ENCODE results near the gene SSNA1.

DNA sequence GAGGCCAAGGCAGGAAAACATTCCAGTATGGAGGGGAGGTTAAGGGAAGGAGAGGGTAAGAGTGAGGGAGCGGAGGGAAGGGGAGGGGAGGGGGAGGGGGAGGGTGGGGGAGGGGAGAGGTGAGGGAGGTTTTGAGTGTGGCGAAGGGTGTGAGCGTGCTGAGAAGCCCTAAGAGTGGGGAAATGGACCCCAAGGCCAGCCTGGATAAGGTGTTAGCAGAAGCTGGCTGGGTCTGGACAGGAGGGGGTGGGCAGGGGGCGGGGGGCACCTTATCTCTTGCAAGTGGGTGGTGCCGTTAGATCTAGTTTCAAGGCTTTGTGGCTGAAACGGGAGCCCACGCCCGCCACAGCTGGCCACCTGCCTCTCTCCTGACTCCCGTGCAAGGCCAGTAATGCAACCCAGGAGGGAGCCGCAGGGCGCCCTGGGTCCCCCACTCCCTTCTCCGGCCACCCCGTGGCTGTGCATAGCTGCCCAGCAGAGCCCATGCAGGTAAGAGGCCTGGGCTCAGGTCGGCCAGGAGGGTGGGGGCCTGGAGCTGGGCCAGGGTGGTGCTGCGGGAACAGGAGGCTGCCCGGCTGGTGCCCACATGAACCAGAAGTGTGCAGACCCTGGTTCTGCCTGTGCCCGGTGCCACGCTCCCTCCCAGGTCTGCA, 39.5 kb downstream of the SSNA1 start:
- no peak for TF ChIP-seq EZH2phosphoT487 (IDR thresholded peaks at IDR 0.05; ENCODE audit: low read depth, severe bottlenecking, unreplicated experiment)
- TF ChIP-seq, protein P1, sequence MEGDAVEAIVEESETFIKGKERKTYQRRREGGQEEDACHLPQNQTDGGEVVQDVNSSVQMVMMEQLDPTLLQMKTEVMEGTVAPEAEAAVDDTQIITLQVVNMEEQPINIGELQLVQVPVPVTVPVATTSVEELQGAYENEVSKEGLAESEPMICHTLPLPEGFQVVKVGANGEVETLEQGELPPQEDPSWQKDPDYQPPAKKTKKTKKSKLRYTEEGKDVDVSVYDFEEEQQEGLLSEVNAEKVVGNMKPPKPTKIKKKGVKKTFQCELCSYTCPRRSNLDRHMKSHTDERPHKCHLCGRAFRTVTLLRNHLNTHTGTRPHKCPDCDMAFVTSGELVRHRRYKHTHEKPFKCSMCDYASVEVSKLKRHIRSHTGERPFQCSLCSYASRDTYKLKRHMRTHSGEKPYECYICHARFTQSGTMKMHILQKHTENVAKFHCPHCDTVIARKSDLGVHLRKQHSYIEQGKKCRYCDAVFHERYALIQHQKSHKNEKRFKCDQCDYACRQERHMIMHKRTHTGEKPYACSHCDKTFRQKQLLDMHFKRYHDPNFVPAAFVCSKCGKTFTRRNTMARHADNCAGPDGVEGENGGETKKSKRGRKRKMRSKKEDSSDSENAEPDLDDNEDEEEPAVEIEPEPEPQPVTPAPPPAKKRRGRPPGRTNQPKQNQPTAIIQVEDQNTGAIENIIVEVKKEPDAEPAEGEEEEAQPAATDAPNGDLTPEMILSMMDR (IDR thresholded peaks at IDR 0.05; ENCODE audit: poor library complexity): no peak

Data from hepatocyte (in vitro differentiated cells).